ENCODE measurements around the gene CAD. TPM values are rescaled to one million over a fixed set of nuclear protein-coding genes. Genes with fewer than 3 reads are reported as not detected.

The CAD gene
- total RNA-seq, 2 donors from 2014 or later: 120 to 127 TPM

GRCh38 chr2:27206346-27206745 is 10.8 kb upstream of the CAD start:
- Histone ChIP-seq H3K4me1 (ENCODE audit: control insufficient read depth, insufficient read depth, low read length) (peaks cover 7% of the 10 kb centered on the region), H3K36me3 (ENCODE audit: control insufficient read depth, insufficient read depth, low read length) (peaks cover 84% of the 10 kb centered on the region), H3K27ac (ENCODE audit: low read depth, low read length) (no peak overlapping the region), H3K9ac (ENCODE audit: extremely low read depth, low read length, poor library complexity, severe bottlenecking) (no peak overlapping the region), H3K27me3 (ENCODE audit: control insufficient read depth, insufficient read depth, low read length, poor library complexity, severe bottlenecking) (no peaks in the 10 kb centered on the region), H3K9me3 (ENCODE audit: control insufficient read depth, low read length) (no peaks in the 10 kb centered on the region), H3K4me3 (ENCODE audit: low read length) (no peak overlapping the region)
- H3K4me3 Mint-ChIP-seq: no peak overlapping the region
- H3K27me3 Mint-ChIP-seq (ENCODE audit: insufficient read depth): no peaks in the 10 kb centered on the region
- TF ChIP-seq CTCF (conservative IDR thresholded peaks at IDR 0.05): no peak
- DNase-seq: no peak
- WGBS, 2 experiments (ENCODE audit: insufficient coverage in 1 of 2, insufficient read length in 1 of 2): 97 to 100% methylated on average over 4 to 6 of the region's 6 CpGs
- H3K4me1 Mint-ChIP-seq: peaks cover 24% of the 10 kb centered on the region
- H3K9me3 Mint-ChIP-seq: no peaks in the 10 kb centered on the region
- H3K27ac Mint-ChIP-seq: no peak overlapping the region
- H3K36me3 Mint-ChIP-seq (ENCODE audit: low read depth): peaks cover 83% of the 10 kb centered on the region

- DNase-seq: peak; percentile 62
- Mint-ChIP-seq H3K9me3 (no peaks in the 10 kb centered on the region), H3K4me1 (peaks cover 29% of the 10 kb centered on the region), H3K27ac (peak overlapping the region; percentile 89), H3K27me3 (ENCODE audit: insufficient read depth) (no peaks in the 10 kb centered on the region), H3K36me3 (ENCODE audit: low read depth) (peaks cover 63% of the 10 kb centered on the region), H3K4me3 (peak overlapping the region; percentile 34)
- no peak overlapping the region for H3K9ac ChIP-seq (ENCODE audit: extremely low read depth, low read length, poor library complexity, severe bottlenecking)
- TF ChIP-seq CTCF (conservative IDR thresholded peaks at IDR 0.05): no peak
- 87 to 94% methylated on average over 4 of the region's 4 CpGs for WGBS, 2 experiments (ENCODE audit: insufficient coverage in 1 of 2, insufficient read length in 1 of 2)
- H3K36me3 ChIP-seq (ENCODE audit: control insufficient read depth, insufficient read depth, low read length): peaks cover 64% of the 10 kb centered on the region
- peaks cover 7% of the 10 kb centered on the region for H3K4me1 ChIP-seq (ENCODE audit: control insufficient read depth, insufficient read depth, low read length)
- H3K9me3 ChIP-seq (ENCODE audit: control insufficient read depth, low read length): no peaks in the 10 kb centered on the region
- H3K27ac ChIP-seq (ENCODE audit: low read depth, low read length): no peak overlapping the region
- no peaks in the 10 kb centered on the region for H3K27me3 ChIP-seq (ENCODE audit: control insufficient read depth, insufficient read depth, low read length, poor library complexity, severe bottlenecking)
- H3K4me3 ChIP-seq (ENCODE audit: low read length): no peak overlapping the region
Measured at GRCh38 chr2:27208486-27209050, 8.6 kb upstream of the CAD start.

GRCh38 chr2:27209621-27210401 is 7.4 kb upstream of the CAD start:
- no peaks in the 10 kb centered on the region for H3K27me3 ChIP-seq (ENCODE audit: control insufficient read depth, insufficient read depth, low read length, poor library complexity, severe bottlenecking)
- no peak for TF ChIP-seq CTCF (conservative IDR thresholded peaks at IDR 0.05)
- H3K4me3 ChIP-seq (ENCODE audit: low read length): peak overlapping the region; percentile 44
- H3K36me3 ChIP-seq (ENCODE audit: control insufficient read depth, insufficient read depth, low read length): peaks cover 52% of the 10 kb centered on the region
- H3K27ac ChIP-seq (ENCODE audit: low read depth, low read length): no peak overlapping the region
- DNase-seq: no peak
- Mint-ChIP-seq H3K36me3 (ENCODE audit: low read depth) (peaks cover 52% of the 10 kb centered on the region), H3K9me3 (no peaks in the 10 kb centered on the region), H3K4me3 (peak overlapping the region; percentile 86), H3K27ac (peak overlapping the region; percentile 37), H3K27me3 (ENCODE audit: insufficient read depth) (no peaks in the 10 kb centered on the region), H3K4me1 (peaks cover 29% of the 10 kb centered on the region)
- peaks cover 7% of the 10 kb centered on the region for H3K4me1 ChIP-seq (ENCODE audit: control insufficient read depth, insufficient read depth, low read length)
- WGBS, 2 experiments (ENCODE audit: insufficient coverage in 1 of 2, insufficient read length in 1 of 2): 95 to 98% methylated on average over 5 to 6 of the region's 6 CpGs
- no peak overlapping the region for H3K9ac ChIP-seq (ENCODE audit: extremely low read depth, low read length, poor library complexity, severe bottlenecking)
- no peaks in the 10 kb centered on the region for H3K9me3 ChIP-seq (ENCODE audit: control insufficient read depth, low read length)

All from endodermal cell (in vitro differentiated cells).